GM12878 (cell line): ENCODE data around the gene CILP. TPM values are rescaled to one million over a fixed set of nuclear protein-coding genes. Genes with fewer than 3 reads are reported as not detected.
A peak's percentile ranks its signal among the peaks of the same experiment; 100 is the strongest.

Source experiments
- ATAC-seq: fragments of 200-7000 bp; cut with Tn5 transposase; 3 replicates; pipeline ENCODE4 v1.9.1; 2020; ENCODE audit warnings: mild to moderate bottlenecking, moderate library complexity
- BruUV-seq: library from RNA; stranded (reverse); fragments of 400-500 nt; replicated peaks from 2 replicates; lab custom pipeline; 2021; lab: Mats Ljungman, UMichigan
- CTCF ChIA-PET: fragments of 300-600 bp; sonication (Branson Sonifier 250); formaldehyde crosslinking; extraction: SDS; loops from one replicate; lab custom pipeline; 2021; ENCODE audit warnings: inconsistent platforms; lab: Yijun Ruan, JAX
- POLR2A ChIA-PET: fragments of 350-600 bp; formaldehyde crosslinking; extraction: SDS; loops from one replicate; lab custom pipeline; 2021; ENCODE audit warnings: inconsistent platforms; lab: Charles Lee
- RAD21 ChIA-PET: fragments of 300-600 bp; sonication (Branson Sonifier 250); formaldehyde crosslinking; loops from one replicate; lab custom pipeline; 2023; ENCODE audit warnings: antibody characterized with exemption; ENCODE audit not compliant: unreplicated experiment; lab: Charles Lee
- SMC1A ChIA-PET: fragments of 300-600 bp; sonication (Branson Sonifier 250); formaldehyde crosslinking; loops from one replicate; lab custom pipeline; 2023; ENCODE audit not compliant: unreplicated experiment, uncharacterized antibody; lab: Charles Lee
- DNase-seq: peaks from one replicate; pipeline ENCODE4 v3.0.0-alpha.2; 2011; ENCODE audit warnings: low read depth, low spot score
- FAIRE-seq: peaks from 3 replicates; lab custom pipeline; 2011; peaks lifted over from hg19 to GRCh38; lab: Jason Lieb, UNC
- H2AFZ ChIP-seq: 2 replicates; pipeline ENCODE4 v1.6.0; 2011; ENCODE audit warnings: low read depth, low read length, control low read depth; ENCODE audit not compliant: control insufficient read depth
- H3K27ac ChIP-seq: 2 replicates; pipeline ENCODE4 v1.5.1; 2011; ENCODE audit warnings: control low read depth; ENCODE audit not compliant: control insufficient read depth, insufficient read depth
- H3K27me3 ChIP-seq, 2 experiments: replicated peaks in 1 of 2; 2 replicates each; pipeline versions ENCODE4 v1.6.0 to v1.6.1; 2011; ENCODE audit warnings: low read length in 1 of 2; ENCODE audit not compliant: control insufficient read depth in 2 of 2, insufficient read depth in 2 of 2
- H3K36me3 ChIP-seq, 2 experiments: 2 replicates each; pipeline ENCODE4 v1.5.1; 2011; ENCODE audit warnings: low read length in 1 of 2; ENCODE audit not compliant: control insufficient read depth in 2 of 2, insufficient read depth in 2 of 2
- H3K4me1 ChIP-seq: 2 replicates; pipeline ENCODE4 v1.6.1; 2011; ENCODE audit warnings: mild to moderate bottlenecking, low read length, moderate library complexity, mixed read lengths; ENCODE audit not compliant: control insufficient read depth, insufficient read depth
- H3K4me2 ChIP-seq: 2 replicates; pipeline ENCODE4 v1.6.0; 2011; ENCODE audit warnings: control low read depth; ENCODE audit not compliant: control insufficient read depth, insufficient read depth
- H3K4me3 ChIP-seq: fragments of 200-600 bp; sonication (generic); 2 replicates; pipeline ENCODE4 v1.5.1; 2016
- H3K79me2 ChIP-seq: 2 replicates; pipeline ENCODE4 v1.6.0; 2011; ENCODE audit warnings: low read length; ENCODE audit not compliant: control insufficient read depth, insufficient read depth
- H3K9ac ChIP-seq: 2 replicates; pipeline ENCODE4 v1.8.0; 2011; ENCODE audit warnings: low read length, control low read depth, mixed read lengths; ENCODE audit not compliant: control insufficient read depth, insufficient read depth
- H3K9me3 ChIP-seq: replicated peaks from 3 replicates; pipeline ENCODE4 v1.5.1; 2011; ENCODE audit warnings: mild to moderate bottlenecking, low read length; ENCODE audit not compliant: control insufficient read depth, insufficient read depth
- H4K20me1 ChIP-seq: 2 replicates; pipeline ENCODE4 v1.6.0; 2011; ENCODE audit not compliant: control insufficient read depth, insufficient read depth
- CHD1 ChIP-seq: IDR thresholded peaks from 2 replicates; pipeline ENCODE4 v1.6.1; 2012; ENCODE audit warnings: low read depth, low read length, improper control_type of control experiment
- EGR1 ChIP-seq, 2 experiments: IDR thresholded peaks; 1 replicate in 1 of 2; 2 replicates in 1 of 2; pipeline ENCODE4 v1.6.1; 2011 to 2012; ENCODE audit warnings: low read depth in 2 of 2, low read length in 2 of 2, borderline replicate concordance in 1 of 2, mild to moderate bottlenecking in 1 of 2, moderate library complexity in 1 of 2
- JUND ChIP-seq: IDR thresholded peaks from 2 replicates; pipeline ENCODE4 v1.6.1; 2012; ENCODE audit warnings: low read depth, mild to moderate bottlenecking, low read length, improper control_type of control experiment, moderate library complexity
- MTA2 ChIP-seq: fragments of 450-650 bp; IDR thresholded peaks from 2 replicates; pipeline ENCODE4 v1.6.1; 2016; ENCODE audit warnings: low read depth, mild to moderate bottlenecking, moderate library complexity
- NR2C2 ChIP-seq: IDR thresholded peaks from 2 replicates; pipeline ENCODE4 v1.6.1; 2011; ENCODE audit warnings: borderline replicate concordance, low read depth; ENCODE audit not compliant: control insufficient read depth, insufficient read length
- RAD21 ChIP-seq: IDR thresholded peaks from 2 replicates; pipeline ENCODE4 v1.6.1; 2011; ENCODE audit warnings: mild to moderate bottlenecking, low read depth, low read length, moderate library complexity; ENCODE audit not compliant: insufficient read depth
- RBBP5 ChIP-seq: fragments of 200-600 bp; sonication (generic); conservative IDR thresholded peaks from 2 replicates; pipeline ENCODE4 v1.6.1; 2016
- SMAD5 ChIP-seq: IDR thresholded peaks from 2 replicates; pipeline ENCODE4 v1.6.1; 2016; ENCODE audit warnings: antibody characterized with exemption, low read depth
- SMC3 ChIP-seq: IDR thresholded peaks from 2 replicates; pipeline ENCODE4 v1.6.1; 2011; ENCODE audit warnings: low read length, improper control_type of control experiment, borderline replicate concordance
- TARDBP ChIP-seq: IDR thresholded peaks from 2 replicates; pipeline ENCODE4 v1.6.1; 2016; ENCODE audit warnings: borderline replicate concordance
- TCF12 ChIP-seq: IDR thresholded peaks from 2 replicates; pipeline ENCODE4 v1.6.1; 2011; ENCODE audit warnings: low read depth, mild to moderate bottlenecking, low read length
- ZZZ3 ChIP-seq: IDR thresholded peaks from 2 replicates; pipeline ENCODE4 v1.6.1; 2011; ENCODE audit warnings: low read depth; ENCODE audit not compliant: control insufficient read depth, insufficient read length
- WGBS: methylation state at CpG from one replicate; pipeline ENCODE4 v1.1.6; 2016; ENCODE audit warnings: low lambda C conversion rate; ENCODE audit not compliant: insufficient replicate concordance, insufficient coverage; ENCODE audit errors: missing lambda C conversion rate; 5-methylcytosine and 5-hydroxymethylcytosine counted together
- in situ Hi-C: fragments of 300-500 bp; cut with MboI; formaldehyde crosslinking; loops from 9 replicates; pipeline ENCODE4 v1.14.3; 2018; ENCODE audit warnings: mixed read lengths
- intact Hi-C: fragments of 100-400 bp; cut with micrococcal nuclease; formaldehyde crosslinking; loops from one replicate; pipeline ENCODE4 v1.14.2; 2022; ENCODE audit not compliant: unreplicated experiment
- polyA plus RNA-seq, 11 experiments: library from polyadenylated mRNA; depleted of rRNA in 4 of 11; unstranded in 6 of 11; stranded (reverse) in 5 of 11; fragments of >200 nt; fragmentation: Nextera tagmentation in 4 of 11; fragmentation: Illumina TruSeq in 1 of 11; extraction: Ambion mirVana in 4 of 11; extraction: Trizol in 1 of 11; gene quantifications; 1 replicate in 1 of 11; 2 replicates in 10 of 11; pipeline versions ENCODE4 v1.2.1 to v1.2.3, GENCODE V29; 2011 to 2016; ENCODE audit warnings: inconsistent platforms in 2 of 11, missing spikeins in 2 of 11, low read depth in 1 of 11
- total RNA-seq, 4 experiments: library from RNA; depleted of rRNA in 3 of 4; stranded (reverse); fragments of >200 nt in 3 of 4; fragmentation: Illumina TruSeq in 1 of 4; extraction: Trizol in 1 of 4; gene quantifications; 2 replicates each; pipeline versions ENCODE4 v1.2.1 to v1.2.3, GENCODE V29; 2013 to 2021
- TF ChIP-seq, protein P1 (sequence below), 3 experiments: IDR thresholded peaks in 2 of 3; conservative IDR thresholded peaks in 1 of 3; 2 replicates each; pipeline ENCODE4 v1.5.1; 2011; ENCODE audit warnings: low read depth in 3 of 3, low read length in 3 of 3, mild to moderate bottlenecking in 3 of 3, control low read depth in 2 of 3, moderate library complexity in 2 of 3, inconsistent platforms in 1 of 3, mixed read lengths in 1 of 3; ENCODE audit not compliant: control insufficient read depth in 2 of 3, insufficient read depth in 1 of 3; ENCODE audit errors: extremely low read depth in 1 of 3

CILP gene
- total and polyA plus RNA-seq, 10 of the 15 experiments (the other 5 are each of a cell fraction or from before 2014, with no cell fraction given), result 0.03 to 0.06 (median 0.04) TPM; not detected in 4

- ChIA-PET RAD21 (no interaction called here), POLR2A (no interaction called here)
- no peak overlapping the region for H2AFZ ChIP-seq
Measured at GRCh38 chr15:65212097-65212496, 824 bp upstream of the CILP start.

More at GRCh38 chr15:65212097-65212496, 824 bp upstream of the CILP start:
- BruUV-seq, result no TSS peak
- no peak for TF ChIP-seq ZZZ3
- TF ChIP-seq JUND, result no peak
- no peak for TF ChIP-seq MTA2
- no peak for TF ChIP-seq NR2C2
- TF ChIP-seq RBBP5, result no peak
- TF ChIP-seq EGR1 (IDR thresholded peaks at IDR 0.05; ENCODE audit: borderline replicate concordance in 1 of 2, low read depth in 2 of 2, low read length in 2 of 2), result peak in 1 of 2 experiments; percentile 43; a peak in 1 of 3 replicates
- TF ChIP-seq TCF12, result 0 out of 2 replicates have a peak, but pooled peaks have one; percentile 21
- peak; percentile 14; the same call in 1 of the 2 replicates for TF ChIP-seq SMC3
- TF ChIP-seq CHD1, result no peak
- no peak for TF ChIP-seq SMAD5
- TF ChIP-seq, protein P1, sequence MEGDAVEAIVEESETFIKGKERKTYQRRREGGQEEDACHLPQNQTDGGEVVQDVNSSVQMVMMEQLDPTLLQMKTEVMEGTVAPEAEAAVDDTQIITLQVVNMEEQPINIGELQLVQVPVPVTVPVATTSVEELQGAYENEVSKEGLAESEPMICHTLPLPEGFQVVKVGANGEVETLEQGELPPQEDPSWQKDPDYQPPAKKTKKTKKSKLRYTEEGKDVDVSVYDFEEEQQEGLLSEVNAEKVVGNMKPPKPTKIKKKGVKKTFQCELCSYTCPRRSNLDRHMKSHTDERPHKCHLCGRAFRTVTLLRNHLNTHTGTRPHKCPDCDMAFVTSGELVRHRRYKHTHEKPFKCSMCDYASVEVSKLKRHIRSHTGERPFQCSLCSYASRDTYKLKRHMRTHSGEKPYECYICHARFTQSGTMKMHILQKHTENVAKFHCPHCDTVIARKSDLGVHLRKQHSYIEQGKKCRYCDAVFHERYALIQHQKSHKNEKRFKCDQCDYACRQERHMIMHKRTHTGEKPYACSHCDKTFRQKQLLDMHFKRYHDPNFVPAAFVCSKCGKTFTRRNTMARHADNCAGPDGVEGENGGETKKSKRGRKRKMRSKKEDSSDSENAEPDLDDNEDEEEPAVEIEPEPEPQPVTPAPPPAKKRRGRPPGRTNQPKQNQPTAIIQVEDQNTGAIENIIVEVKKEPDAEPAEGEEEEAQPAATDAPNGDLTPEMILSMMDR (IDR thresholded peaks at IDR 0.05 in 2 of 3, conservative IDR thresholded peaks at IDR 0.05 in 1 of 3; ENCODE audit: control insufficient read depth in 2 of 3, extremely low read depth in 1 of 3, insufficient read depth in 1 of 3, low read depth in 3 of 3, low read length in 3 of 3), result peak; percentile 45 to 74 (median 71)
- peak; percentile 55 for TF ChIP-seq RAD21
- TF ChIP-seq TARDBP, result no peak
- SMC1A ChIA-PET, result no interaction called here
- Histone ChIP-seq H3K4me2 (no peak overlapping the region), H3K27me3 (no peaks in the 10 kb centered on the region), H3K4me3 (no peak overlapping the region), H4K20me1 (no peaks in the 10 kb centered on the region), H3K4me1 (no peaks in the 10 kb centered on the region), H3K36me3 (no peaks in the 10 kb centered on the region), H3K9ac (no peak overlapping the region), H3K79me2 (no peaks in the 10 kb centered on the region), H3K9me3 (no peaks in the 10 kb centered on the region), H3K27ac (no peak overlapping the region)
- in situ Hi-C loops, result no loop called here
- 62% methylated on average over 5 of the region's 5 CpGs for WGBS
- intact Hi-C loops, result no loop called here
- ATAC-seq (peak; percentile 92), DNase-seq (no peak), FAIRE-seq (no peak)
- CTCF ChIA-PET, result interaction anchor here (0.6 to 2.8 kb wide), 12 partner anchors 11 to 156 kb away, joined by 3 to 17 read pairs (median 4); no protein-coding TSS in a partner anchor
